Left renal pelvis (tissue), 4 donors: ENCODE measurements around the gene NFAT5. TPM values are rescaled to one million over a fixed set of nuclear protein-coding genes. Genes with fewer than 3 reads are reported as not detected.
A peak's percentile ranks its signal among the peaks of the same experiment; 100 is the strongest.
"Not testable (repeated sequence)": the region's sequence is repeated elsewhere in the genome, so short reads cannot be mapped to it uniquely, and the experiment has no call there.

Experiments used
- DNase-seq, 4 donors: peaks; one replicate each; pipeline ENCODE4 v3.0.0-alpha.2; 2013; ENCODE audit warnings: low read depth in 4 of 4, low spot score in 3 of 4
- polyA plus RNA-seq, 4 donors: library from polyadenylated mRNA; unstranded; fragments of 120-200 nt; gene quantifications; one replicate each; pipeline ENCODE4 v1.2.1, GENCODE V29; 2013; ENCODE audit not compliant: insufficient read length in 4 of 4

The NFAT5 gene
- polyA plus RNA-seq, 4 donors: 37.8 to 58.7 (median 43.8) TPM

DNA sequence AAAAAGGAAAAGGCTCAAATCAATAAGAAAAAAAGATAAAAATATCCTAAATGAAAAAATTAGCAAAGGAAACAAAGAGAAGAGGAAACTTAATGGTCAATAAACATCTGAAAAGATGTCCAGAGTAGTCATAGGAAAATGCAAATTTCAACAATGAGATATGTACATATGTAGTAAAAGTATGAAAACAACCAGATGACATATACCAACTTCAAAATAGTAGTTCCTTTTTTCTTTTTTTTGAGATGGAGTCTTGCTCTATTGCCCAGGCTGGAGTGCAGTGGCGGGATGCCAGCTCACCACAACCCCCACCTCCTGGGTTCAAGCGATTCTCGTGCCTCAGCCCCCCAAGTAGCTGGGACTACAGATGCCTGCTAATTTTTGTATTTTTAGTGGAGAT, 21.7 kb upstream of the NFAT5 start:
- no peak for DNase-seq

DNA sequence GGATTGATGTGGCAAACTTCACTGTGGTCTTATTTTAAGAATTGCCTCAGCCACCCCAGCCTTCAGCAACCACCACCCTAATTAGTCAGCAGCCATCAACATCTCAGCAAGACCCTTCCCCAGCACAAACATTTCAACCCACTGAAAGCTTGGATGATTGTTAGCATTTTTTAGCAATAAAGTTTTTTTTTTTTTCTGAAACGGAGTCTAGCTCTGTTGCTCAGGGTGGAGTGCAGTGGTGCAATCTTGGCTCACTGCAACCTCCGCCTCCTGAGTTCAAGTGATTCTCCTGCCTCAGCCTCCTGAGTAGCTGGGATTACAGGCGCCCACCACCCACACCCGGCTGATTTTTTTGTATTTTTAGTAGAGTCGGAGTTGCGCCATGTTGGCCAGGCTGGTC, 19.1 kb upstream of the NFAT5 start:
- not testable (repeated sequence) for DNase-seq

DNA sequence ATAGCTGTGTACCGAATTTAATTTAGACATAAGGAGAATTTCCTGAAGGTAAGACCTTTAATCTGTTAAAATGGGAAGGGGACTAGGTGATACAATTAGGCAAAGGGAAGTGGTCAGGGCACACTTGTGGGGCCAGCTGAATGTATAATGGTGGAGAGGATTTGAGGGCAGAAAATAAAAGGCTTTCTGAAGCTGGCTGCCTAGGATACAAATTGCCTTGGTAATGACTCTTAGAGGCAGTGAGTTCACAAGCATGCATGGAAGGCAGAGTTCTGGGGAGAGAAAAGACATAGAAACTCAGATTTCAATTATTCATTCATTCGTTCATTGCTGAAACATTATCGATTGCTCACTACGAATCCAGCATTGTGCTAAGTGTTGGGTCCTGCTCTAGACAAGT, 12.4 kb upstream of the NFAT5 start:
- DNase-seq: no peak

DNA sequence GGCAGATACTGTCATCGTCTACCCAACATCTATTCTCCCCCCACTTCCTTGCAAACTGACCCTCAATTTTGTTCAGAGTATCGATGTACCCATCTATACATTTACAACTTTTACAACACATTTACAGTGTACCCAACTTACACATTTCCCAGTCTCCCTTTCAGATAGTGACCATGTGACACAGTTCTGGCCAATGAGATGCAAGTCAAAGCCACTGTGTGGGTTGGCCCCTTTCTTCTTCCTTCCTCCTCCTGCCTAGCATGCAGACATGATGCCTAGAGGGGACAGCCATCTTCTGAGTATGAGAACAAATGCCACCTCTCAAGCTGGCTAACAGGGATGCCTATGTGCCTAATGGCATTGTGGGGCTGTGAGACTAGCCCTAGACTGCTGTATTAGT, 11.3 kb upstream of the NFAT5 start:
- no peak for DNase-seq

DNA sequence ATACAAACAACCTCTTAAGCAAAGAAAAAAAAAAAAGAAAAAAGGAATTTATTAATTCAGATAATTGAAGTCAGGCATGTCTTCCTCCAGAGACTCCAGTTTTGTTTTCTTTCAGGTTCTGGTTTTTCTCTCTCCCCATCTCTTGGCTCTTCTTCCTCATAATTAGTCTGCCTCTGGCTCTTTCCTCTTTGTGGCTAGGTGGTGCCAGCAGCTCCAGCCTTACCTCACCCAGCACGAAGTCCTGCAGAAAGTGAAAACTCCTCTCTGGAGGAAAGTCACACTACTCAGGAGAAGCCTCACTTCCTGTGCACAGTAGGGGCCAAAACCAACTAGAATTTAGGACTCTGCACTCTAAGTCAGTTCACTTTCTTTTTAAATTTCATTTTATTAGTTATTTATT, 10.3 kb upstream of the NFAT5 start:
- no peak for DNase-seq

DNA sequence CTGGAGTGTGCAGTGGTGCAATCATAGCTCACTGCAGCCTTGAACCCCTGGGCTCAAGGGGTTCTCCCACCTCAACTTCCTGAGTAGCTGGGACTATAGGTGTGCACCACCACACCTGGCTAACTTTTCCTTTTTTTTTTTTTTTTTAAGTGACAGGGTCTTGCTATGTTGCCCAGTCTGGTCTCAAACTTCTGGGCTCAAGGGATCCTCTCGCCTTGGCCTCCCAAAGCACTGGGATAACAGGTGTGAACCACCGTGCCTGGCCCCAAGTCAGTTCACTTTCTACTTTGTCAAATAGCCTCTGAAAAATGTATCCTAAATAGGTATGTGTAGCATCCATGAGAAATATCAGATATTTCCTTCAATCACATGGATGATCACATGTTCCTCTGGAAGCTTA, 9.9 kb upstream of the NFAT5 start:
- no peak for DNase-seq

DNA sequence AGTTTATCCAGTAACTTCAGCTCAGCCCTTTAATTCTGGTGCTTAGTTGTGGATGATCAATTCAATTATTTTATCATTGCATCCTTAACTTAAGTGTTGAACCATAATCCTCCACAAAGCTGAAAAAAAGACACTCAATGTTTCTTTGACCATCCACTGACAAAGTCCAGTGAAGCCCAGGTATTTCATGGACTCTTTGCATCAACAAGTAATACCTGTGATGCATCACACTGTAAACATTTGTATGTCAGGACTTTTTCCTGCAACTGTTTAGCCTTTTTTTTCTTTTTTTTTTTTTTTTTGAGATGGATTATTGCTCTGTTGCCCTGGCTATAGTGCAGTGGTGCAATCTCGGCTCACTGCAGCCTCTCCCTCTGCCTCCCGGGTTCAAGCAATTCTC, 6.6 kb upstream of the NFAT5 start:
- no peak for DNase-seq

DNA sequence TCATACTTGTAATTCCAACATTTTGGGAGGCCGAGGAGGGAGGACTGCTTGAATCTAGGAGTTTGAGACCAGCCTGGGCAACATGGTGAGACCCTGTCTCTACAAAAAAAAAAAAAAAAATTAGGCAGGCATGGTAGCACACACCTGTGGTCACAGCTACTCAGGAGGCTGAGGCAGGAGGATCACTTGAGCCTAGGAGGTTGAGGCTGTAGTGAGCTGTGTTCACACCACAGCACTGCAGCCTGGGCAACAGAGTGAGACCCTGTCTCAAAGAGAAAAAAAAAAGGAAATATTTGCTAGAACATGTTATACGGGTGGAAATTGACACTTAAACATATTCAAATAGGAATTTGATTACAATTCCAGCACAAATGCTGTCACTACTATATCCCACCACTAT, 4.4 kb upstream of the NFAT5 start:
- DNase-seq: not testable (repeated sequence)

DNA sequence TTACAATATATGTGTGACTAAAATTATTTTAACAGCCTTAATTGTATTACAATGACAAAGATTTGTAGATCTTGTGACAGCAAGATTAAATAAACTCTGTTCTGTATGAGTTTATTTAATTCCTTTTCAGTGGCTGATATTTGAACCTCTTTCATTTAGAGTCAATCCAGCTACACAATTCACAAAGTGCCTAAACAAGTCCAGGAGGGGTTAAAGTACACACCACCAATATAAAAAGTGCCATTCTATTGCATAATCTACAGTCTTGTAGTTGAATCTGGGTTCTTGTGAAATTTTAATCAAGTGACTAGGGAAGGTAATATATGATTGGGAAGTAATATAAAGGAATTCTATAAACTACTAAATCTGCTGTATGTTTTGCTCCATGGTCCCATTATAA, 3.9 kb upstream of the NFAT5 start:
- DNase-seq: no peak

DNA sequence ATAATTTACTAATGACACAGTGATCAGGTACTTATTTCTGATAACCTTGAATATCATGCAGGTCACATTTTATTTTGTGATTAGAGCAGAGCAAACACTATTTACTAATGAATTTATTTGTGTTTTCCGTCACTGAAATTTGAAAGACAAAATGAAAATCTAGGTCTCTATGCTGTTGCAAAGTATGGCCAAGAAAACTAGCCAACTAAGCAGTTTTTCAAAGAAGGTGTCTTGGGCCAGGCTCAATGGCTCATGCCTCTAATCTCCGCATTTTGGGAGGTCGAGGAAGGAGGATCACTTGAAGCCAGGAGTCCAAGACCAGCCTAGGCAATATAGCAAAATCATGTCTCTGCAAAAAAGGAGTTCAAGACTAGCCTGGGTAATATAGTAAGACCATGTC, 3.0 kb upstream of the NFAT5 start:
- no peak for DNase-seq

DNA sequence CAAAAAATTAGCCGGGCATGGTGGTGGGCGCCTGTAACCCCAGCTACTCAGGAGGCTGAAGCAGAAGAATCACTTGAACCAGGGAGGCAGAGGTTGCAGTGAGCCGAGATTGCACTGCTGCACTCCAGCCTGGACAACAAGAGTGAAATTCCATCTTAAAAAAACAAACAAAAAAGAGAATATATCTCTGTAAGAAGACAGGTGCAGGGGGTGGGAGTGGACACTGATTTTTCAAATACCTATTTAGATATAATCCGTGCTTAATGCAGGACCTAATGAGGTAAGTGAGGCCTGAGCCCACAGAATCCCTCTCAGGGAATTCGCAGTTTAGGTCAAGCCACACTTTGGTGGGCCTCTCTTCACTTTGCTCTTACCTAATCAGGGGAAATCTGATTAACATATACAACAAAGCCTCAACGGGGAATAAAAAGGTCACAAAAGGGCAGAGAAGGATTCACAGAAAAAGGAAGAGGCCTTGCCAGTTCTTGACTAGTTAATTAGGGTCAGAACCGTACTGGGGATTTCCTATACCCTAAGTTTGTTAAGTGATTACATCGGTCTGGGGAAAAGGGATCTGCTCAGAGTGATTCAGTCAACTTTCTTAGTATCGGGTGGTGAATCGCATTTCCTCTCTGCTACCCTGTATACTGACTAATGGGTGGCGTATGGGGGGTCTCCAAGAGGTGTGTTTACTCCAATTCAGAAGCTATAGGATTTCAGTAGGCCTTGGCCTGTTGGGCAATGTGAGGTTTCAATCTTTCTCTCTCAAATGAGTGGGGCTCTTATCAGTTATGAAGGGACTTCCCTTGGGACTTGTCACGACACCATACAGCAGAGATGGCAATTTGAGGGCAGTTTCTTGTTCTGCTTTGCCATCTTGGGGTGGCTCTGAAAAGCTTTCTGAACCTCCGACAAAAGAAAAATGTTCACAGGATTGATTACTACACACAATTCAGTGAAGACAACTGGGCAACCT, 1.9 kb upstream of the NFAT5 start:
- no peak for DNase-seq

DNA sequence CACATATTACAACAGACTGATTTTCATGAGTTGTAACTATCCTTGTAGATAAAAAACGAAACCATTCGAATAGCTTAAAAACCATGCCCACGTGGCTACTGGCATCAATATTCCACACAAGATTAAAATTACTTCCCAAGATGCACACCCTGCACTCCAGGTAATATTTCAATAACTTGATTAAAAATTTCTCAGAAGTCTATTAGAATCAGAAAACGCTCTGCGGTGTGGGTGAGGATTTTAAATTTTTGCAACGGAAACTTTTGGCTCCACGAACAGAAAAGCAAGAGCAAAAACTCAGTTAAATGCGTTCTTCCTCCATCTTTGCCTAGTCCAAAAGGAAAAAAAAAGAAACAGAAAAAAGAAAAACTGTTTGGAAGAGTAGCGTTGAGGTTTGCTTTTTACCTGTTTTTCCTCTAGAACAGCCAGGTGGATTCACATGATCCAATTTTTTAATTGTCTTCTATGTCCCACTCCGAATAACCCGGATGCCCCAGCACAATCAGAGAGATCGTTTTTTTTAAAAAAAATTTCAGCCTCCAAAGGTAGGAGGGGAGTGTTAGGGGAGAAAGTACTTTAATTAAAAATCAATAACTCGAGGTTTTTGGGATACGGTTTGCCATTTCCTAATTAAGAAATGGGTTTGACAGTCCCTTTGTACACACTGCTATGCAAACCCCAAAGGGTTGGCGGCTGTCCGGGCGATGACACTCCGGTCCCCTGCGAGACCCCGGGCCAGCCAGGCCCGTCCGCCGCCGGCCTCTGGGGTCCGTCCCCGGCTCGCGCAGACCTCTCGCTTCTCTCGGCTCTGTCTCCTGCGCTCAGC, 708 bp upstream of the NFAT5 start:
- peak in 1 of 4 donors; percentile 26 for DNase-seq

DNA sequence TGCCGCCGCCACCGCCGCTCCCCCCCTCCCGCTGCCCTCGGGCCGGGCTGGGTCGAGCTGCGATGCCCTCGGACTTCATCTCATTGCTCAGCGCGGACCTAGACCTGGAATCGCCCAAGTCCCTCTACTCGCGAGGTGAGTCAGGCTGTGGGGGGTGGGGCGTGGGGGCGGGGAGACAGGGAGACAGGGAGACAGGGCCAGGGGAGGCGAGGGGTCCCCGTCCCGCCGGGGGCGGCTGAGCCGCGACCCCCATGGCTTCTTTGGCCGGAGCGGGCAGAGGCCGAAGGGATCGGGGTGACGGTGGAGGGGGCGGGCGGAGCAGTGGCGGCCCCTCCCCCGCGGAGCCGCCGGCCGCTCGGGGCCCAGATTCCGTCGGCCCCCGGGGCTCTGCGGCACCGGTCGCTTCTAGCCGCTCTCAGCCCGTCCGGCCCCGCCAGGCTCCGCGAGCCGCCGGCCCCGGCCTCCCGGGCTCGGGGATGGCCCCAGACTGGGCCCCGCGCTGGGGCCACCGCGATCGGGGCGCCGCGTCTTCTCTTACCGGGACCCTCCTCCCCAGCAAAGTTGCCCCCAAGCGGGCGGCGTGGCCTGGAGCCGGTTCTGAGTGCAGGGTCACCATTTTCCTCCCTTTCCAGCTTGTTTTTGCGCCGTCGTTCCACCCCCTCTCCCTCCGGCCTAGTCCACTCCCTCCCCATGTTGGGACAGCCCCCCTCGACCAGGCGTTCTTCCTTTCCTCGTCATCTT, 644 bp downstream of the NFAT5 start:
- peak in 2 of 4 donors; percentile 34 to 46 for DNase-seq

DNA sequence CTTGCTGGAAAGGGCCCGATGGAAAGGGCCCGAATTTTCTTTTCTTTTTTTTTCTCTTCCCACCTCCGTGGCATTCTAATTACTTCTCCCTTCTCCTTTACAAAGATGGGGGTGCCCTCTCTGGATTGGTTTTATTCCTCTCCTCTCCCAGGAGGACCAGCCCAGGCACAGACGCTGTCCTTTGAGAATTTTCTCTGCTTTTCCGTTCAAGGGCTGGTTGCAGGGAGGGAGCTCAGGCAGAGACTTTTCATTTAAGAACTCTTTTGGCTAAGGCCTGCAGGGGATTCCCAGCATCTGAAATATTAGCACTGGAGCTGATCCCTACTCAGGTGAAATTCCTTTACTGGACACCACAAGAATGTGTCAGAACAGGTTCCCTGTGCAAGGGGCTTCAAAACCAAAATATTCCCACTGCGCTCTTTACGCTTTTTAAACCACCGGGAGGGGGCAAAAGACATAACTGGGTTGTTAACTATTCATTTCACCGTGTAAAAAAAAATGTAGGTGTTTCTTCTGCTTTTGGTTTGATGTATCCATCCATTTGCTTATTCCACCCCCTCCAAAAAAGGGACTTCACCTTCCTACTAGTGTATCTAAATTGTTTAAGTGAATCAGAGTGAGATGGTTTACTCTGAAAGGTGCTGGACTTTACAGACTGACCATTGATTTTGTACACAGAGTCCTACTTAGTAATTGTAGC, 1.4 kb downstream of the NFAT5 start:
- DNase-seq: peak in 3 of 4 donors; percentile 39 to 51 (median 42)

DNA sequence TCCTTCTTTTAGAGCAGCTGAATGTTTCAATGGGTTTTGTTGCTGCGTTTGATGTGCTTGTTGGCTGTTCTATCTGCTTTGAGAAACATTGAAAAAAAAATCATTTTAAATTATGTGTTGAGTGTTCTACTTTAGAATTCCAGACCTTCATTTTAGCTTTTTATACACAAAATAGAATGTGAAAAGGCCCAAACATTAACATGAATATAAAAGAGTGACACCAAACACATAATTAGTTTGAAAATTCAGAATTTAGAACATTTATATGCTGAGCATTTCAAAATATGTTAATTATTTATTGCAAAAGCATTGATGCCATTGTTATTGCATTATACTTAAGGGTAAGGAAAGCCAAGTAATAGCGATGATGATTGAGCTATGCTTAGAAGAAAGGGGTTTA, 2.9 kb downstream of the NFAT5 start:
- DNase-seq: no peak

DNA sequence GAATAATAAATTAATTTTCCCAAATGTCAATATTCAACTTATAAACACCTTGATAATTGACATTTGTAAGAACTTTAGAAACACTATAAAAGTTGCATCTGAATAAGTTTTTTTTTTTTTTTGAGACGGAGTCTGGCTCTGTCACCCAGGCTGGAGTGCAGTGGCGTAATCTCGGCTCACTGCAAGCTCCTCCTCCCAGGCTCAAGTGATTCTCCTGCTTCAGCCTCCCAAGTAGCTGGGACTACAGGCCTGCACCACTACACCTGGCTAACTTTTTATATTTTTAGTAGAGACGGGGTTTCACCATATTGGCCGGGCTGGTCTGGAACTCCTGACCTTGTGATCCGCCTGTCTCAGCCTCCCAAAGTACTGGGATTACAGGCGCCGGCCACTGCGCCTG, 13.0 kb downstream of the NFAT5 start:
- DNase-seq: not testable (repeated sequence)

DNA sequence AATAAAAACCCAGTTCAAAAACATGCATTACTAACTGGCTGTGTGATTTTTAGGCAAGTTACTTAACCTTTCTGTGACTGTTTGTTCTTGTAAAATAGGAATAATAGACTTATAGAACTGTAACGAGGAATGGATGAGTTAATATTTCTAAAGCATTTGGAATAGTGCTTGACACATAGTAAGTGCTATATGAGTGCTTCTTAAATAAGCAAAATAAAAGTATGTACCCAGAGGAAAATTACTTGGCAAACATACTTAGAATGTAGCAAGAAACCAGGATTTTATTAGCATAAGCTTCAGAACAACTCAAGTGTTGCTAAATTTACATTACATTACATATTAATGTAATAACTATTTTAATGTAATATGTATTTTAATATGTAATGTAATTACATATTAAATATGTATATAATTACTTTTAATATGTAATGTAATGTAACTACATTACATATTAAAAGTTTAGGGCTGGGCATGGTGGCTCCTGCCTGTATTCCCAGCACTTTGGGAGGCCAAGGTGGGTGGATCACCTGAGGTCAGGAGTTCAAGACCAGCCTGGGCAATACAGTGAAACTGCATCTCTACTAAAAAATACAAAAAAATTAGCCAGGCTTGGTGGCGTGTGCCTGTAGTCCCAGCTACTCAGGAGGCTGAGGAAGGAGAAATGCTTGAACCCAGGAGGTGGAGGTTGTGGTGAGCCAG, 14.2 kb downstream of the NFAT5 start:
- no peak for DNase-seq

DNA sequence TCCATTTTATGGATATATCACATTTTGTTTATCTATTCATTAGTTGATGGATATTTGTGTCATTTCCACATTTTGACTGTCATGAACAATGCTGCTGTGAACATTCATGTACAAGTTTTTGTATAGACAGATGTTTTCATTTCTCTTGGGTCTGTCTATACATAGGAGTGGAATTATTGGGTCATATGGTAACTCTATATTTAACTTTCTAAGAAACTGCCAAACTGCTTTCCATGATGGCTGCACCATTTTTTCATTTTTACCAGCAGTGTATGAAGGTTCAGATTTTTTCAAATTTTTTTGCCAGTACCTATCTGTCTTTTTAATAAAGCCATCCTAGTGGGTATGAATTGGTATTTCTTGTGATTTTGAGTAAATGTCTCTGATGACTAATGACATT, 15.5 kb downstream of the NFAT5 start:
- DNase-seq: no peak

DNA sequence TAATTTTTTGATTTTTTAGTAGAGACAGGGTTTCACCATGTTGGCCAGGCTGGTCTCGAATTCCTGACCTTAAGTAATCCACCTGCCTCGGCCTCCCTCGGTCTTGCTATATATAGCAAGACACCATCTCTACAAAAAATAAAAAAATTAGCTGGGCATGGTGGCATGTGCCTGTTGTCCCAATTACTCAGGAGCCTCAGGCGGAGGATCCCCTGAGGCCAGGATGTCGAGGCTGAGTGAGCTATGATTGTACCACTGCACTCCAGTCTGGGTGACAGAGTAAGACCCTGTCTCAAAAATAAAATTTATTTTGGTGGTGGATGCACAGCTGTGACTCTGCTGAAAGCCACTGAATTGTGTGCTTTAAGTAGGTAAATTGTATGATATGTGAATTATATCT, 18.7 kb downstream of the NFAT5 start:
- DNase-seq: not testable (repeated sequence)
